HG02798 (cell line): ENCODE measurements around the gene ERC2.
"Not testable (repeated sequence)": the region's sequence is repeated elsewhere in the genome, so short reads cannot be mapped to it uniquely, and the experiment has no call there.

ENCODE experiments used
- ATAC-seq: cut with Tn5 transposase; IDR thresholded peaks from one replicate; pipeline ENCODE4 v1.9.1; 2021; ENCODE audit warnings: mild to moderate bottlenecking; ENCODE audit not compliant: unreplicated experiment, poor library complexity

Gene ERC2

DNA sequence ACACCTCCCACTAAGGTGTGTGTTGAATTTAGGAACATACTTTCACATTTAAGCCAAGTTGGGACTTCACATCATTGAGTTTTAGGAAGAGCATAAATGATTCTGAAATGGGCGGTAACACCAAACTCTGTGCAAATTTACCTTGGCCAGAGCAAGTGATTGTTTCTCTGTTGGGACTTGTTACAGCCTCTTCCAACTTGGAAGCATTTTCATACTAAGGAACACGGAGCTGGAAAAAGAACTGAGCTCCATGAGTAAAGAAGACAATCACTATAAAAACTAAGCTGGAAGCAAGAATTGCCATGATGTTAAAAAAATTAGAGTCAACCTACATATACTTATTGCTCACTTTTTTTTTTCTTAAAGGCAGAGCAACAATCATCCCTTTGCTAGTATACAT is 371.3 kb downstream of the ERC2 start:
- no peak for ATAC-seq

- ATAC-seq, result no peak
These were observed 374.1 kb downstream of the ERC2 start for GRCh38 chr3:56094170-56094569.

GRCh38 chr3:56089739-56090138 is 378.5 kb downstream of the ERC2 start:
- no peak for ATAC-seq

DNA sequence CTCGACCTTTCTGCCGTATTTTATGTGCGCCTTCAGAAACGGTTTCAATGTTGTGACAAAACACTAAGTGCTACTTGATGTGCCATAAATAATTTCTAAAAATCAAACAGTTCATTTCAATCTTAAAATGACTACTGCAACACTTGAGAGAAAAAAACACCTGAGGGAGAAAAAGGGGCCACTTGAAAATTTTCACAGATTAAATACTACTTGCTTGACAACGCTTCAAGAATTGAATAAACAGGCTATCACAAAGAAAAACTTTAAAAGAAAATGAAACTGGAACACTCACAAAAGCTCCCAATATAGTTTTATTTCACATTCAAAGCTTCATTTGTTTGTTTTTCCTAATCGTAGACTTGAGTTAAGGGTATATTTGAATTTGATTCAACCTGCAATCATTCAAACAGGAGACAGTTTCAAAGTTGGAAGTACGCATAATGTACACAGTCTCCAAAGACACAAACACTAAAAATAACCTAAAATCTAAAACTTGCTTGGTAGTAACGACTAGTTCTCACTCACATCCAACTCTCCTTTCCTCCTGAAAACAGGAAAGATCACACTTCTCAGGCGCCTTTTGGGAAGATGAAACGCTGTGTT is 380.7 kb downstream of the ERC2 start:
- no peak for ATAC-seq

DNA sequence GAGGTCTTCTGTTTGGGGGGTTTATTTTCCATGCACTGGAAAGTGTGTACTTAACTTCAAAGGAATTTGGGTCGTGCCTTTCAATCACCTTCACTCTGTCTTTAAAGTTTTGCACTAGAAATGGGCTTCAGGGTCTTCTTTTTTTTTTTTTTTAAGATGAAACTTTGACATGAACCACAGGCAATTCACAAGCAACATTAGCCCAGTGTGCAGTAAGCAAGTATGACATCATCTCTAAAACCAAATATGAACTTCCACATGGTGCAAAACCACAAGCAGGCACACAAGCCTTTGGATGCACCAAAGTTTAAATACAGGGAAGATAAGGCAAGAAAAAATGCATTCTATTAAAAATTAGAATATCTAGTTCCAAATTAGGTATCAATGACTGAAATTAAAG is 381.9 kb downstream of the ERC2 start:
- ATAC-seq, result no peak

- ATAC-seq, result no peak
These were observed 387.0 kb downstream of the ERC2 start for GRCh38 chr3:56081246-56081645.

DNA sequence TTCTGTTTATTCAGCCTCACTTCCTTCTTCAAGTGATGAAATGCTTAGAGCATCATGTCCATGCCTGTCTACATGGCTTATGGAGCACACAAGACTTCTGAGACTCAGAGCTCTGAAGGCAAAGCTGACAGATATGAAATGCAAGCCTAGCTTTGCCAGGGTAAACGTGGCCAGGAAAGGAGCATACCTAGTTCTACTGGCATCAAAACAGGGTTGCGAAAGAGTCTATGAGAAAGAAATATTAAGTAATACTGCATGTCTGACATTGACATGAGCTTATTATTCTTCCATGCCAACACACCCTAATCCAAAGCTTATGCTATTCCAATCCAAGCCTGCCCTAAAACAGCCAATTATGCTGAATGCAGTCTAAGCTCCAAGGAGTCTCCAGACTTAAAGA is 391.5 kb downstream of the ERC2 start:
- no peak for ATAC-seq

- no peak for ATAC-seq
These were observed 393.2 kb downstream of the ERC2 start for GRCh38 chr3:56075089-56075488.

DNA sequence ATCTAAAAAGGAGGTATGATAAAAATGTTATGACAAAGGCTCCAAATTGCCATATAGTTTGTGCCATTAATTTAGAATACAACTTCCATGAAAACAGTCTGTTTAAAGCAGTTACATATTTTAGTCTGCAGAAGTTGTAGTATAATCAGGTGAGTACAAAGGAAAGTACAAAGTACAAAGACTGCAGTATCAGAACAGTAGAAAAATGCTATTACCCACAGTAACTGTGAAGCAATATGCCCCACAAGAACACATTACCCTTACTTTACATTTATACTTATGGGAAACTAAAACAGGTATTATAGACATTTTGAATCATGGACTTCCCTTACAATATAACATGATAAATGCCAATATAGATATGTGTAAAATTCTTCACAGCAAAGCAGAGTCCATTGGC is 398.5 kb downstream of the ERC2 start:
- no peak for ATAC-seq

GRCh38 chr3:56066405-56066804 is 401.9 kb downstream of the ERC2 start:
- not testable (repeated sequence) for ATAC-seq

DNA sequence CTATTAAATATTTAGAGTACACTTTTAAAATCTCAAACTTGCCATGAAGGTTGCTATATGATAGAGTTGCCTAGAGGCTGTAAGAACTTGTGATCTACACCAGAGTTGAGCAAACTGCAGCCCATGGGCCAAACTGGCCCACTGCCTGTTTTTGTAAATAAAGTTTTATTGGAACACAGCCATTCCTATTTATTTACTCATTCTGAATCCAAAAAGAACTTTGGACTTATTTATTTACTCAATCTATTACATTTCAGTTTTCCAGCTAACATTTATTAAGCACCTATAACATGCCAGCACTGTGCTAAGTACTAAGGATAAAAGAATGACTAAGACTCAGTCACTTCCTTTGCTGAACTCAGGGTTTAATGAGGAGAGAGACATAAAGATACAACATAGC is 403.6 kb downstream of the ERC2 start:
- no peak for ATAC-seq

- no peak for ATAC-seq
These were observed 407.0 kb downstream of the ERC2 start for GRCh38 chr3:56061279-56061626.

DNA sequence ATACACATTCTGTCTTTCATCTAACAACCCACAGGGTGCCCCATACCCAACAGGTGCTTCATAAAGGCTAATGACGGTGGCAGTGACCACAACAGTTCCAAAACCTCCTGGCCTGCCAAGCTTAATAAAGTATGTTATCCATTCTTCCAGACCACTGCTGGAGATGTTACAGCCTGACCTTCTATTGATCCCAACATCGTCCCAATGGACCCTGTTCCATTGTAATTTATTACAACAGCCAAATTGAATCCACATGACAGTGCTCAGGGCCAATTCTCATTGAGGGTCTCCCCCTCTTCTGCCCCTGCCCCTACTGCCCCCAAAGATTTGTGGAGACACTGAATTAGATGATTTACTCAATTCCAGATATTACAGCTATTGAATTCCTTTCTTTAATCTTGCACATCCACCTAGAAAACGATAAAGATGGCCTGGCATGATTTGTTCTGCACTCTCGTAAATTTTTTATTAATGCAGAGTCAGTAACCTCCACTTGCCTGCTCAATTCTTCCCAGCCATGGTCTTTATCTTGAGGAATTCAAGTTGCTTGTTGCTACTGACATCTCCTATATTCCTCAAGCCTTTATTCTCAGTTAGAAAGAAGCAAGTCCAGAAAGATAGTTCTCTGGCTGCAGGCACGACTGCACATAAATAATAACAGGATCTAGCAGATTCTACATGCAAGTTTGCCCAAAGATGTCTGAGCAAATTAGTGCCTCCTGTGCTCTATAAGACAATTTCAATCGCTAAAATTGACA is 407.6 kb downstream of the ERC2 start:
- ATAC-seq, result no peak

DNA sequence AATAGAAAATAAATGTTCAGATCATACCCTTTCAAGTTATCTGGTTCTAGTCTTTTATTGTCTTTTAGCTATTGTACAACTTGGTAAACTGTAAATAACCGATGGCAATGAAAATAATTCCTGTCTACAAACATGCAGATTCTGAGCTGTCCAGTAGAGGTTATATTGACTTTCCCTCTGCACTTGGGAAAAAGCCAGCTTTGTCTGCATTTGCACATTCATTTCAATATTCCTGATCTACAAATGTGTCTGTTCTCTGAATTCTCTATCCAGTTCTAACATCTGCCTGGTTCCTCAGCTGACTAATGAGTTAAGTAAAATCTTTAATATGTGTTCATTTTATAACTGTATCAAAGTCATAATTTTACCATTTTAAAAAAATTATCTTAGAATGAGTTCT is 408.5 kb downstream of the ERC2 start:
- ATAC-seq, result no peak

DNA sequence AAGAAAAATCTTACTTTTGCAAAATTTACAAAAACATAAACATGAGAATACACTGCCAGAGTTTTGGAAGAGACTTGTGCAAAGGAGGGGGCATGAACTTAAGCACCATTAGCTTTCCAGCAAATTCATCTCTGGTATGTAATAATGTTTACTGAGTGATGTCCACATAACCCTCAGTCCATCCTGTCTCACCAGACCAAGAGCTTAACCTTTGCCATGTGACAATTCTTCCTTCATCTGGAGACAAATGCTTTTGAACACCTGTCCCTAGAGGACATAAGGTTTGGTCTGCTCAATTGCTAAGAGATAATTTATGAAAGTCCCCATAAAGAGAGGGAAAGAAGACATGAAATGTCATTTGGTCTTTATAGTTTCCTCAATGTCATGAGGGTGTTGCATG is 412.3 kb downstream of the ERC2 start:
- ATAC-seq, result no peak

DNA sequence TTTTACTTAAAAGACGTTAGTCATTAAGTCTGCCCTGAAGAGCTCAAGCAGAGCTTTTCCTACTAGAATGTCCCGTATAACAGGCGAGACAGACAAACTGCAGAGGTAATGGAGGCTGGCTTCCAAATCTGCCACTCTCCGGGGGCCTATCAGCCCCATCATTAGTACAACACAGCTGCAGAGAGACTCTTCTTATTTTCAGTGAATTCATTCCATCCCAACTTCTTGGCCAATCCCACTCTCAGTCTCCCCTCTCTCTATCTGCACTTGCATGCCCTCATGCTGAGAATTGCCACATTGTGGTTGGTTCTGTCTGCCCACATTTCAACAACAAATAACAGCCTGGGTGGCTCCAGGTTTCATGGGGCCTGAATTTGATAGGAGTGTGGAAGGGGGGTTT is 412.7 kb downstream of the ERC2 start:
- no peak for ATAC-seq

DNA sequence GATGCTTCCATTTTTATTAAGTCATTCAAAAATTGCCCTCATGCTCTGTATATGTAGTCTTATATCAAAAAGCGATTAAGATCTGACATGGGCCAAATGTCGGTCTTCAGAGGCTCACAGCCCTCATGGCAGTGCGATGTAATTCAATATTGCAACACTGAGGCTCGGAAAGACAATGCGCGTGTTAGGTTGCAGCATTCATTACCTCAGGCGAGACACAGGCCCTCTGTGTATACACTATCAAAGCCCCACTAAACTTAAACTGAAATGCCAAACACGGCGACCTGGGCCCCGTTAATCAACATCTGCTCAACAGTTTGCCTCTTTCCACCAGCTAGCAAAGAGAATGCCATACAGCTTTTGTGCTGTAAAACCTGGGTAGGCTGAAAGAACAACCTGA is 413.4 kb downstream of the ERC2 start:
- no peak for ATAC-seq

- ATAC-seq, result no peak
These were observed 414.5 kb downstream of the ERC2 start for GRCh38 chr3:56053727-56054126.

DNA sequence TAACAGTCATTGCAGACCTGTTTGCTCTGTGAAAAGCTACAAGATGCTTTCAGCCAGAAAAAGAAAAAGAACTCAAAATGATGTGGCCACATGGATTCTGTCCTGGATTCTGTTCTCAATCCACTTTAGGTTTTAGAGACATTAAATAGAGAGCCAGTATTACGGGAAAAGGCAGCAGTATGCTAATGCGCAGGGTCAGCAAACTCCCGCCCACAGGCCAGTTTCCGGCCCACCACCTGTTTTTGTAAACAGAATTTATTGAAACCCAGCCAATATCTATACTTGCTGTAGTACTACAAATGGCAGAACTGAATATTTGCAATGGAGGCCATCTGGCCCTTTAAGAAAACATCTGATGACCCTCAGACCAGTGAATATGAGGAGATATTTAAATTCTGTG is 416.1 kb downstream of the ERC2 start:
- no peak for ATAC-seq

GRCh38 chr3:56051052-56051451 is 417.2 kb downstream of the ERC2 start:
- no peak for ATAC-seq

GRCh38 chr3:56048946-56049345 is 419.3 kb downstream of the ERC2 start:
- no peak for ATAC-seq

- no peak for ATAC-seq
These were observed 419.9 kb downstream of the ERC2 start for GRCh38 chr3:56048331-56048730.
